ENCODE measurements around the gene SLC5A1.
"Not testable (repeated sequence)": the region's sequence is repeated elsewhere in the genome, so short reads cannot be mapped to it uniquely, and the experiment has no call there.

Gene SLC5A1

DNA sequence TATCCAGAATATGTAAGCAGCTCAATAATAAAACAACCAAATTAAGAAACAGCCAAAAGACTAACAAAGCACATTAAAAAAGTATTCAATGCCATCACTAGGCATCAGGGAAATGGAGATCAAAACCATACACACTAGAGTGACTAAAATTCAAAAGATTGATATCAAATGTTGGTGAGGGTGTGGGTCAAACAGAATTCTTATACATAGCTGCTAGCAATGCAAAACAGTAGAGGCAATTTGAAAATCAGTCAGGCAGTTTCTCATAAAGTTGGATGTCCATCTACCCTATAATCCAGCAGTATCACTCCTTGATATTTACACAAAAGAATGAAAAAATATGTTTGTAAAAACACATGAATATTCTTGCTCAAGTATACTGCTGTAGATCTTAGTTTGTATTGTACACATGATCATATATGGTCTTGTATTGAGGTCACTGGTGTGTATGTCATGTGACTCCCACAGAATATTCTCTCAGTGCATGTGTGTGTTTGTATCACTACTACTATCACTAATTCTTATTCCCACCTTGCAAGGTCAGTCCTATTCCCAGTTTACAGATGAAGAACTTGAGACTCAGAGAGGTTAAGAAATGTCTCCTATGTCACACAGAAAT, 54.9 kb downstream of the SLC5A1 start:
- DNase-seq = no peak

DNA sequence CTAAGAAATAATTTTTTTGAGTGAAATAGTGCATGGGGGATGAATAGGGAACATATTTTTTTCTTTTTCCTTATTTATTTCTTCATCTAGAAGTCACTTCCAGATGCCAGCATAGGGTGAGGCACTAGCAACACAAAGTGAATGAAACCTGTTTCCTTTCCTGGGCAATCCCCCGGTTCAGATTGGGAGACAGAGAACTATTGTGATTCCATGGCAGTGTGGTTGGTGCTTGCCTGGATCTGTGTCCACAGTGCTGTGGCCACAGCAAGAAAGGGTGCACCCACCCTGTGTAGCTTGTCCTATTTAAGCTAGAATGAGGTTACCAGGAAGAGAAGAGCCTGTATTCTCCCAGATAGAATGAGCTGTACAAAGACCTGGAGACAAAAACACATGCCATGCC, 57.6 kb downstream of the SLC5A1 start:
- DNase-seq = no peak

DNA sequence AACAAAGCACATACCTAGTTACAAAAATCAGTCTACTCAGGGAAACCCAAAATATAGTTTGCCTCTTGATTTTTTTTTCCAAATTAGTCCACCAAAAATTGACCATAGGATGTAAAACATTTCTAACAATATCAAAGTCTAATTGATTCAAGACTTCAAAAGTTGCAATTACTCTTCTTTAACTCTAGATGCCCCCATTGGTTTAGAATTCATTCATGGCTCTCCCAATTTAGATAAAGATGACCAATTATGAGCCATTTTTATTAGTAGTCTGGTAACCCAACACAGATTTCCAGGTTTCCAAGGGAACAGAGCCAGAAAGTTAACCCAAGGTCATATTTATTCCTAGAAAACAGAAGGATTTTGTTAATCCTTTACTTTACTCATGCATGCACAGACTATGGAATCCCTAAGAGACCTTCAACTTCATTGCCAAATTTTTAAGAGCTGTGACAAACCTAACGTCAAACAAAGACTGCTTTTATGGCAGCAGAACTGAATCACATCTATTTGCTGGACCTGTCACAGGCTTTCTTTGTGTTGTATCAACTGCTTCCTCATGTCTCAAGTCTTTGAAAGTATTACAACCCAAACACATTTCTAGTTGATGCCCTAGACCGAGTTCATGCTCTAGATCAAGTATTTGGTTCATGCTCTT, 60.7 kb downstream of the SLC5A1 start:
- no peak for DNase-seq

DNA sequence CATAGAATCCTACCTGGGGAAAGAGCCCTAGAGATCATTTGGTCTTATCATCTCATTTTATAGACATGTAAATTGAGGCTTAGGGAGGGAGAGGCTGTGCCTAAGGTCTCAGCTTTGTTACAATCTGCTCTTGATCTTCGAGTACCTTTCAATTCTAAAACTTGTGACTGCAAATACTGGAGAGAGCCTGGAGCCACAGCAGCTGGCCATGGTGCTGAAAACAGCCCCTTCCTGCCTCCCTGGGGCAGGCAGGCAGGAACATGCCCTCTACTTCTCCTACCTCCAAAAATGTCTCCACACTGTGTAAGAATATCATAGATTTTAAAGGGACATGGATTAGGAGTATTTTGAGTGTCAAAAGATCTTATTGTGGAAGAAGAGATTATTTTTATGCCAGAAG, 63.9 kb downstream of the SLC5A1 start:
- no peak for DNase-seq

DNA sequence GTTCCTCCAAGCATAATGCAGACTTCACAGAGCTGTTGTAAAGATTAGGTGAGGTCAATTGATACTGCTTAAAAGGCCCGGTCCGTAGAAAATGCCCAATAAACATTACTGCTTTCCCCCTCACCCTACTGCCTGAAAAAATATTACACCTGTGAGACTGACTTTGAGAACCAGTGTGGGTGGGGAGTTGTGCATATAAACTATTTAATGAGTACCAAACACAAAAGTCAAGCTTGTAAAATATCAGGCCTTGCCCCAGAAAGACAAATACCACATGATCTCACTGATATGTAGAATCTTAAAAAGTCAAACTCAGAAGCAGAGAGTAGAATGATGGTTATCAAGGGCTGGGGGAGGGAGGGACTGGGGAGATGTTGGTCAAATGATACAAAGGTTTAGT, 69.3 kb downstream of the SLC5A1 start:
- DNase-seq = no peak

DNA sequence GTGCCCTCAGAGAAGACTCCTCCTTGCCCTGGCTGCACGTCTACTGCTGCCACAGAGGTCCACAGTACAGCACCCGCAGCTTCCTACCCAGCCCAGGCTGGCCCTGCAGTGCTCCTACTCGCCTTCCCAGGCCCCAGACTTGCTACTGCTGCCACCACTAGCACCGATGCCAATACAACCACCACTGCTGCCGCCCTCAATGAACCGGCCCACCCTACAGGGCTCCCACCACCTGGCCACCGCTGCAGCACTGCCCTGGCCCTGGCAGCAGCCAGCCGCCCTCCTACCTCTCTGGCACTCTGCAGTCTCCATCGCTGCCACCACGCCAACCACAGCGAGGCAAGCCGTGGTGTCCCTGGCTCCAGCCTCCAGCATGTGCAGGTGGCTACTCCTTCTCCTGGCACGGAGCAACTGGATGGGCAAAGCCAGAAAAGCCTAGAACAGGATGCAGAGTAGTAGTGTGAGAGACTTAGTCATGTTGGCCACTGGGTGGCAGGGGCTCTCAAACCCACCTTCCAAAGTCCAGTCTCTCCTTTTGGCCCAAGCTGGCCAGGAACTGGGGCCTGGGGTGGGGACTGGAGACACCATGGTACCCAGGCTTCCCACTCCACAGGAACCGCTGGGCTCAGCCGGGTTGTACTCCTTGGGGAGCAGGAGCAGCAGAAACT, 76.6 kb downstream of the SLC5A1 start:
- no peak for DNase-seq

DNA sequence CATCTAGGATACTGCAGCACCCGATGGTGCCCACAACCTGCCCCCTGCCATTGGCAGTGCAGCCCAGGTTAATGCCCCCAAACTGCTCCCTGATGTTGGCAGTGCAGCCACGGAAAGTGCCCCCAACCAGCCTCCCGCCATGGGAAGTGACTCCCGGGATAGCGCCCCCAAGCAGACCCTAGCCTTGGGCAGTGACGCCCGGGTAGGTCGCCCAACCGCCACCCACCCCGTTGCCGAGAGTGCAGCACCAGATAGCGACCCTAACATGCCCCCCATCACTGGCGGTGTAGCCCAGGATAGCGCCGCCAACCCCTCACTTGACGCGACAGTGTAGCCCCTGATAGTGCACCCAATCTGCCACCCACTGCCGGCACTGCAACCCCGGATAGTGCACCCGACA, 77.5 kb downstream of the SLC5A1 start:
- no peak for DNase-seq

DNA sequence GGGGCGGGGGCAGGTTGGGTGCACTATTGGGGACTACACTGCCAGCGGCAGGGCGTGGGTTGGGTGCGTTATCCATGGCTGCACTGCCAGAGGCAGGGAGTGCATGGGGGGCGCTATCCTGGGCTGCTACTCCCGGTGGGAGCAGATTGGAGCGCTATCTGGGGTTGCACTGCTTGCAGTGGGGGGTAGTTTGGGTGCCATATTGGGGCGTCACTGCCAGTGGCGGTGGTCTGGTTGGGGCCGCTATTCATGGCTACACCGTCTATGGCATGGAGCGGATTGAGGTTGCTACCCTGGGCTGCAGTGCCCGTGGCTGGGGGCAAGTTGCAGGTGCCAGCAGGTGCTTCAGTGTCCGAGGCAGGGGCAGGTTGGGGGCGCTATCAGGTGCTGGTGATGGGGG, 79.8 kb downstream of the SLC5A1 start:
- no peak for DNase-seq

DNA sequence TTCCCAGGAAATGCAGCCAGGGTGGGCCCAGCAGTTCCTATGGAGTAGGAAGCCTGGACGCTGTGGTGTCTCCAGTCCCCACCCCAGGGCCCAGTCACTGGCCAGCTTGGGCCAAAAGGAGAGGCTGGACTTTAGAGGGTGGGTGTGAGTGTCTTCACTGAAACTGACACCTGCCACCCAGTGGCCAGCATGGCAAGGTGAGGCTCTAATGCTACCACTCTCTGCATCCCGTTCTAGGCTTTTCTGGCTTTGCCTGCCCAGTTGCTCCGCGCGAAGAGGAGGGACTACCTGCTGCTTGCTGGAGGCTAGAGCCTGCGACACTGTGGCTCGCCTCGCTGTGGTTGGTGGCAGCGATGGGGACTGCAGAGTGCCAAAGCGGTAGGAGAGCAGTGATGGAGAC, 80.6 kb downstream of the SLC5A1 start:
- no peak for DNase-seq

DNA sequence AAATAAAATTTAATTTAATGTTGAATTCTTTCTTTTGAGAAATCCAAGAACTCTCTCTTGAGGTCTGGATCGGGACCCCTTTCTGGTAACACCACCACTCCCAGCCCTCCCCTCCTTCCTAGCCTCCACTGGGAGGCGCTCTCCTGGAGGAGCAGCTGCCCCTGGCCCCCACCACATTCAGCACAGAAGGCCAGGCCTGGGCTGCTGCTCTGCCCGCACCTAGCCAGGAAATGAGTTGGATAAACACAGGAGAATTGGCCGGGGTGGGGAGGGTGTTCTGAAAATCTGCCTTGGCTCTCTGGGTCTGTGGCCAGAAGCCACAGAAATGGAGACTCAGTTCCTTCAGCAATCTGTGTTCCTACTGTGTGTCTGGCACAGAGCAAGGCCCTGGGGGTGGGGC, 84.8 kb downstream of the SLC5A1 start:
- no peak for DNase-seq

DNA sequence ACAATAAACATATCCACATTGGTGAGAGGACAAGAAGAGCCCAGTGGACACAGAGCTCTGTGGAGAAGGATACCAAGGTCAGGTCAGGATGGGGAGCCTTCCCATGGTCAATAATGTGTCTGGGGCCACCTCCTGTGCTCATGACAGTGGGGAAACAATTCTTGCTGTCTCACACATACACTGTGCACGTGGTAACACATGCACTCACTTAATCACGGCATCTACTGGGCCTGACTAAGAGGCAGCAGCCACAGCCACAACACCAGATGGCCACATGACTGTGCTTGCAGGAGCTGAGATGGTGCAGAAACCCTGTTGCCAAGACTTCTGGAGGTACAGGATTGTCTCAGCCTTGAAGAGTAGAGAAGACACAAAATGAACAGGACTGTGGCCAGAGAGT, 87.4 kb downstream of the SLC5A1 start:
- no peak for DNase-seq

DNA sequence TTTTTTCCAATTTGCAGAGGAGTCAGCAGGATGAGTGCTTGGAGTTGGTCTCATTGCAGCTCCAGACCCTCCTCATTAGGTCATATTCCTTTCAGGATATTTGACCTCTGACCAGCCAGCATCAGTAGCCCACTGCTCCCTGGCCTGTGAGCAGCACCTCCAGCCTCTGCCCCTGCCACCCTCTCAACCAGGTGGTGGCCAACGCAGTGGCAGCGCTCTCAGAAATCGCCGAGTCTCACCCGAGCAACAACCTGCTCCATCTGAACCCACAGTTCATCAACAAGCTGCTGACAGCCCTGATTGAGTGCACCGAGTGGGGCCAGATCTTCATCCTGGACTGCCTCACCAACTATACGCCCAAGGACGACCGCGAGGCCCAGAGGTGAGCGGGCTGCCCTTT, 89.1 kb downstream of the SLC5A1 start:
- no peak for DNase-seq

DNA sequence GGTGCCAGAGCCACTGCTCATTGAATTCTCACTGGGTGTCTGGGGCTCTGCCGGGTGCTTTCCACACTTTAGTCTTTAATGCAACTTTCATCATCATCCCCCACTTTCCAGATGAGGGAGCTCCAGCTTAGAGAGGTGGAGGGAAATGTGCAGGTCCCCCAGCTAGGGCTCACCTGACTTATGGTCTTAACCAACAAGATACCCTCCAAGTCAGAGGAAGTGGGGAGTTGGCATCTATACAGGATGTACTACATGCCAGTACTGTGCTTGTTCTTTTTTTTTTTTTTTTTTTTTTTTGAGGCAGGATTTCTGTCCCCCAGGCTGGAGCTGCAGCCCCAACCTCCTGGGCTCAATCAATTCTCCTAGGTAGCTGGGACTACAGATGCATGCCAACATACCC, 89.7 kb downstream of the SLC5A1 start:
- no peak for DNase-seq

DNA sequence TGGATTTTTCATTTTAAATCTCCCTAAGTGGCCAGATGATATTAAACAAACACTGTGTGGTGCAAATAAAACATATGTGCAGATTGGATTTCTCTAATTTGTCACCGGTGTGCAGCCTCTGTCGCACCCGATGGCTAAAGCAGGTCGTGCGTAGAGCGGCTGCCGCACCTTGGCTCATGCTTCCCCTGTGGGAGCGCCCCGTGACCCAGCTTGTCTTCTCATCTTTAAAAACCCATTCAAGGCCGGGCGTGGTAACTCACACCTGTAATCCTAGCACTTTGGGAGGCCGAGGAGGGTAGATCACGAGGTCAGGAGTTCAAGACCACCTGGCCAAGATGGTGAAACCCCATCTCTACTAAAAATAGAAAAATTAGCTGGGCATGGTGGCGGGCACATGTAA, 91.7 kb downstream of the SLC5A1 start:
- not testable (repeated sequence) for DNase-seq

DNA sequence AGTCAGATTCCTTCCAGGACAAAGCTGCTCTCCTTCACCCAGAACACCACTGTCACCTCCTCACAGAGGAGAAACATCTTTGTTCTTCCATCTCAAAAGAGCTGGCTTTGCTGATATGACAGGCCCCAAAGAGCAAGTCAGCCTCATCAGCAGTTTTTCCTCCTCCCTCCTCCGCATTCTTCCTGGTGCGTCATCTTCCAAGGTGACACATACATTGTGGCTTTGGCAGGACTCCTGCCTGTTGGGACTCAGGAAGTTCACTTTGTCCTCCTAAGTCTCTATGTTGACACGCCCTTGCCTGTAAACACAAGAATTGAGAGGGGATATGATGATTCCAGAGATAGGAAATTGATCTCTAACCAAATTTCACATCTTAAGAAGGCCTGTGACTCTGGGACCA, 92.9 kb downstream of the SLC5A1 start:
- DNase-seq = not testable (repeated sequence)

DNA sequence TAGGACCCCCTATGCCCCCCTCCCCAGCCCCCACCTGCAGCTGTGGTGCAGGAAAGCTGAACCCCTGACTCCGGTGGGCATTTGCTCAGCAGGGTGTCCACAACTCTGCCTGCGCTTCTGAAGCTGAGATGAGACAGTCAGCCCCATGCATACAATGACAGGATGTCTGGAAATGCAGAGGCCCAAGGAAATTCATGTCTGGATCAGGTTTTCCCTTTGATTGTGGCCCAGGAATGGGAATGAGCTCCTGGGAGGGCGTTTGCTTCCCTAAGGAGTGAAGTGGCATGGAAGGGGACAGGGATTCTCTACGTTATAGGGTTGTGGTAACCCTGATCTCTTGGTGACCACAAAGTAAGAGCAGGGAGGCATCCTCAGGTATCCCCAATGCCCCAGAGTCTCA, 93.8 kb downstream of the SLC5A1 start:
- not testable (repeated sequence) for DNase-seq

DNA sequence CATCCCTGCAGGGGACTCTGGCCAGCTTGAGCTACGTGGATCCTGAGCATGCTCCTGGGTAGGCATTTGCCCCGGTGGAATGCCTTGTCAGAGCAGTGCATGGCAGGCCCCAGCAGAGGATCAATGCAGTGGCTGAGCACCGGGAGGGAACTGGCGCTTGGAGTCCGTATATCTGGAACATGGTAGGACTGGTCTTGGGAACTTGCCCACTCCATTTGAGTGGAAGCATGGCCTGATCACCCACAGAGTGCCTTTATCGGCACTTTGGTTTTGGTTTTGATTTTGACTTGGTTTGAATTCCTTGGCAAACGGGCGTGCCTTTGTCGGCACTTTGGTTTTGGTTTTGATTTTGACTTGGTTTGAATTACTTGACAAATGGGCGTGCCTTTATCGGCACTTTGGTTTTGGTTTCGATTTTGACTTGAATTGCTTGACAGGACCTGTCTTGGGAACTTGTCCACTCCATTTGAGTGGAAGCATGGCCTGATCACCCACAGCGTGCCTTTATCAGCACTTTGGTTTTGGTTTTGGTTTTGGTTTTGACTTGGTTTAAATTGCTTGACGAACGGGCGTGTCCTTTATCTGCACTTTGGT, 94.8 kb downstream of the SLC5A1 start:
- not testable (repeated sequence) for DNase-seq

DNA sequence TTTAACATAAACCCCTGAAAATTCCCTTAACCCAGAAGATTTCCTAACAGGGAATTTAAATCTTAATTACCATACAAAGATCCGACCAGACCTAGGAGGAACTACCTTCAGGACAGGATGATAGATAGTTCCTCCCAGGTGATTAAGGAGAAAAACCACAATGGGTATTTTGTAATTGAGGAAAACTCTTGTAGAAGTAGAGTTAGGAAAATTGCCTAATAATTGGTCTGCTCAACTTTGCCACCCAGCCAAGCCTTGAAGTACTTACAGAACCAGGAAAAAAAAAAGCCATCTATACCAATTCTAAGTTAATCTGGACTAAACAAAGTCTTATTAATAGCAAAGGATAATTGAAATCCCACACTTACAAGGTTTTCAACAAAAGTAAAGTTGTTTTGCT, 95.5 kb downstream of the SLC5A1 start:
- DNase-seq = not testable (repeated sequence)

DNA sequence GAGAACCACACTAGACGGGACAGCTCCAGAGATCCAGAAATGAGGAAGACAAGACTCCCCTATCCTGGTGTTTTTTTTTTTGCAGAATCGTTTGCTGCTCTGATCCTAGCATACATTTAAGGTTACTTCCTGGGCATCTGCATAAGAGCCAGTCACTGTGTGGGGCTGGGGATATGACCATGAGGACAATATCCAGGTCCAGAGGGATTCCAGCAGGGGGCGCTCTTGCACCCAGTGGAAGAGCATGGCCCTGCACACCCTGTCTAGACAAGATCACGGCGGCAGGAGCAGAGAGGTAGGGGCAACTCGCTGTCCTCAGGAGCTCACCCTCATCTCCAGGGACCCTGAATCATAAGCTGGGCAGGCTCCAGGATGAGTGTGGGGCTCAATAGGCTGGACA, 97.6 kb downstream of the SLC5A1 start:
- DNase-seq = not testable (repeated sequence)

DNA sequence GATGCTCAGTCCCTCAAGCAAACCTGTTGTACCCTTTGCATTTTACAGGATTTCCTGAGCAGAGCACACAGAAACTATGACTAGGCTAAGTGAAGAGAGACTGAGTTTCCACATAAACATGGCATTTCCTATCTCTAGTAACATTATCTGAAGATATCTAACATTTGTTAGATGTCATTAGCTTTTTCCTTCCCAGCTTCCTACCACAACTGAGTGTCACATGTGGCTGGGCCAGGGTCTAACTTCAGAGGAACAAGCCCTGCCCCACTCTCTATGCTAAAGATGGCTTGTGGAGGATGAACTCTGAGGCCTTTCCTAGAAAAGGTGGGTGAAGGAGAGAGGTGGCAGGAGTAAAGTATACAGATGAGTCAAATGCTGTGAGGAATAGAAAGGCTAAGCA, 99.5 kb downstream of the SLC5A1 start:
- no peak for DNase-seq

DNA sequence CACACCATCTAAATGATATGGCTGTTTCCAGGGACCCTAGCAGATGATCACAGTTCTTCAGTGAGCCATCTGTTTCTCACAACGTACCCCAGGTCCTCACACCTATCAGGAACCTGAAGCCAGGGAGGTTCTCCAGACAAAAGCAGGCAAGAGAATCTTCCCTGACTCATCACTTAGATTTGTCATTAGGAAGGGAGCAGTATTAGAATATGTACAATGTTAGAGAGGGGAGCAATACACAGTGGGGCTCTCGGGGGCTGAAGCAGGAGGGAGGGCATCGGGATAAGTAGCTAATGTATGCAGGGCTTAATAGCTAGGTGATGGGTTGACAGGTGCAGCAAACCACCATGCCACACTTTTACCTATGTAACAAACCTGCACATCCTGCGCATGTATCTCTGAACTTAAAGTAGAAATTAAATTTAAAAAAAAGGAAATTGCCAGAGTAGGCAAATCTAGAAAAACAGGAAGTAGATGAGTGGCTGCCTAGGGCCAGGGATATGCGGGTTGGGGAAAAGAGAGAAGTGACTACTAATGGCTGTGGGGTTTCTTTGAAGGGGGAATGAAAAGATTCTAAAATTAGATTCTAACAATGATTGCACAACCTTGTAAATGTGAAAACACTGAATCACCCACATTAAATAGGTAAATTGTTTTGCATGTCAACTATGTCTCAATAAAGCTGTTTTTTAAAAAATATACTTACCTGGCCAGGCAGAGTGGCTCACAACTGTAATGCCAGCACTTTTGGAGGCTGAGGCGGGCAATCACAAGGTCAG, 101.6 kb downstream of the SLC5A1 start:
- no peak for DNase-seq

DNA sequence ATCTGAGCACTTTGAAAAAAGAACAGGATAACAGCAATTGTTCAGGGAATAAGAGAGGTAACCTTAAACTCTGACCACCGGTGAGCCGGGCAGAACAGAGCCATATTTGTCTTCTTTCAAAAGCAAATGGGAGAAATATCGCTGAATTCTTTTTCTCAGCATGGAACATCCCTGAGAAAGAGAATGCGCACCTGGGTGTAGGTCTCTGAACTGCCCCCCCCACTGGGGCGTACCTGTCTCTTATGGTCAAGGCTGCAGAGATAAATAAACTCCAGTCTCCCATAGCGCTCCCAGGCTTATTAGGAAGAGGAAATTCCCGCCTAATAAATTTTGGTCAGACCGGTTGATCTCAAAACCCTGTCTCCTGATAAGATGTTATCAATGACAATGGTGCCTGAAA, 104.1 kb downstream of the SLC5A1 start:
- not testable (repeated sequence) for DNase-seq

DNA sequence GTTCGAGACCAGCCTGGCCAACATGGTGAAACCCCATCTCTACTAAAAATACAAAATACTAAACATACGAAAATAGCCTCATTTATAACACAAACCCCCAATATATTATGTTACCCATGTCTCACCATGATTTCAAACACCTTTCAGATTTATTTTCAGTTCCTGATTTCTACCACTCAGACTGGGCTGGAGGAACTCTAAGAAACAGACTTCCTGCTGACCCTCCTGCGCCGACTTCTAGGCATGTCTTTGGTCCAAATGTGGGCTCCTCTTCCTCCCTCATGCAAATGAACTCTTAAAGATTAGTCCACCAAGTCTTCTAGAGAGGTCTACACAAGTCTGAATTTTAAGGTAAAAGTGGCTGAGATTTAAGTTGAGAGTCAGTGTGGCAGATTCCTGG, 105.3 kb downstream of the SLC5A1 start:
- DNase-seq = not testable (repeated sequence)

Measured in NCI-H1436 treated with DMSO at 0.1 percent for 48 hours (cell line).